HepG2 (cell line): ENCODE results near the gene RAB11FIP5. TPM values are rescaled to one million over a fixed set of nuclear protein-coding genes. Genes with fewer than 3 reads are reported as not detected.

Source experiments
- AGO1 ChIP-seq: fragments of 200-400 bp; formaldehyde crosslinking; IDR thresholded peaks from 2 replicates; pipeline ENCODE4 v1.6.1; 2017; ENCODE audit warnings: mild to moderate bottlenecking, low read depth, low read length, moderate library complexity; ENCODE audit not compliant: poor library complexity, severe bottlenecking
- ATF7-NPFF ChIP-seq: sonication (generic); formaldehyde crosslinking; IDR thresholded peaks from 2 replicates; pipeline ENCODE4 v1.8.1; 2023; ENCODE audit warnings: mild to moderate bottlenecking, low read depth, missing genetic modification reagents, moderate library complexity
- BCLAF1 ChIP-seq: fragments of 450-650 bp; IDR thresholded peaks from 2 replicates; pipeline ENCODE4 v1.6.1; 2017; ENCODE audit warnings: mild to moderate bottlenecking
- CSRNP1 ChIP-seq: sonication (generic); formaldehyde crosslinking; IDR thresholded peaks from 2 replicates; pipeline ENCODE4 v1.8.1; 2023; ENCODE audit warnings: mild to moderate bottlenecking, missing genetic modification reagents
- DMAP1 ChIP-seq: IDR thresholded peaks from 2 replicates; pipeline ENCODE4 v1.6.1; 2016
- HOXA5 ChIP-seq: sonication (generic); formaldehyde crosslinking; IDR thresholded peaks from 2 replicates; pipeline ENCODE4 v1.4.0; 2020; ENCODE audit warnings: missing genetic modification reagents
- MLX ChIP-seq: IDR thresholded peaks from 2 replicates; pipeline ENCODE4 v1.6.1; 2016
- MTF2 ChIP-seq: sonication (generic); formaldehyde crosslinking; IDR thresholded peaks from 2 replicates; pipeline ENCODE4 v1.5.0; 2020; ENCODE audit warnings: missing genetic modification reagents, borderline replicate concordance
- PLRG1 ChIP-seq: fragments of 450-650 bp; conservative IDR thresholded peaks from 2 replicates; pipeline ENCODE4 v1.6.1; 2016
- POGK ChIP-seq: sonication (generic); formaldehyde crosslinking; conservative IDR thresholded peaks from 2 replicates; pipeline ENCODE4 v1.8.0; 2022; ENCODE audit warnings: mild to moderate bottlenecking, moderate library complexity, missing genetic modification reagents
- PRDM15 ChIP-seq: sonication (generic); formaldehyde crosslinking; IDR thresholded peaks from 2 replicates; pipeline ENCODE4 v1.4.0; 2020; ENCODE audit warnings: missing genetic modification reagents
- SIN3A ChIP-seq: IDR thresholded peaks from 2 replicates; pipeline ENCODE4 v1.6.1; 2011; ENCODE audit warnings: low read depth, mild to moderate bottlenecking, control low read depth, low read length, borderline replicate concordance
- SP5 ChIP-seq: IDR thresholded peaks from 2 replicates; pipeline ENCODE4 v1.6.1; 2016; ENCODE audit warnings: low read depth, borderline replicate concordance
- STAT5B ChIP-seq: sonication (generic); formaldehyde crosslinking; IDR thresholded peaks from 2 replicates; pipeline ENCODE4 v1.4.0; 2020; ENCODE audit warnings: missing genetic modification reagents
- TMF1 ChIP-seq: sonication (generic); formaldehyde crosslinking; IDR thresholded peaks from 2 replicates; pipeline ENCODE4 v1.8.1; 2022; ENCODE audit warnings: low read depth, missing genetic modification reagents
- ZNF138 ChIP-seq: sonication (generic); formaldehyde crosslinking; IDR thresholded peaks from 2 replicates; pipeline ENCODE4 v1.5.0; 2020; ENCODE audit warnings: mild to moderate bottlenecking, low read depth, missing genetic modification reagents
- ZNF83 ChIP-seq: sonication (generic); formaldehyde crosslinking; IDR thresholded peaks from 2 replicates; pipeline ENCODE4 v1.4.0; 2020; ENCODE audit warnings: missing genetic modification reagents, mild to moderate bottlenecking, borderline replicate concordance
- ZSCAN29 ChIP-seq: sonication (generic); formaldehyde crosslinking; conservative IDR thresholded peaks from 2 replicates; pipeline ENCODE4 v1.4.0; 2020; ENCODE audit warnings: mild to moderate bottlenecking, missing genetic modification reagents
- polyA plus RNA-seq, 8 experiments: library from polyadenylated mRNA; depleted of rRNA in 3 of 8; stranded (reverse) in 7 of 8; unstranded in 1 of 8; fragments of >200 nt; fragmentation: Illumina TruSeq in 4 of 8; extraction: Trizol in 4 of 8; gene quantifications; 2 replicates each; pipeline versions ENCODE4 v1.2.1 to v1.2.3, GENCODE V29; 2011 to 2016; ENCODE audit warnings: low read depth in 4 of 8, missing spikeins in 1 of 8, mixed read lengths in 1 of 8; ENCODE audit not compliant: insufficient read depth in 1 of 8
- total RNA-seq, 5 experiments: library from RNA; depleted of rRNA; stranded (reverse); fragments of >200 nt; fragmentation: Illumina TruSeq; extraction: Trizol; gene quantifications; 2 replicates each; pipeline ENCODE4 v1.2.3, GENCODE V29; 2016; ENCODE audit warnings: low read depth in 1 of 5

The RAB11FIP5 gene
- total and polyA plus RNA-seq, 2 of the 13 experiments (the other 11 are each of a cell fraction or from before 2014, with no cell fraction given), result 9.4 to 22.9 TPM

- TF ChIP-seq ZNF138 (CRISPR knock-in tag) (0 out of 2 replicates have a peak, but pooled peaks have one; percentile 76), ZSCAN29 (CRISPR knock-in tag) (peak; percentile 18; the same call in 1 of the 2 replicates), TMF1 (CRISPR knock-in tag) (peak; percentile 63), ATF7-NPFF (no peak), SIN3A (no peak), MLX (CRISPR knock-in tag) (no peak), SP5 (CRISPR knock-in tag) (peak; percentile 34; the same call in 1 of the 2 replicates), PRDM15 (CRISPR knock-in tag) (no peak), PLRG1 (no peak), DMAP1 (CRISPR knock-in tag) (peak; percentile 83), HOXA5 (no peak; the same call in 1 of the 2 replicates), STAT5B (CRISPR knock-in tag) (no peak; the same call in 1 of the 2 replicates), ZNF83 (no peak), BCLAF1 (no peak), MTF2 (peak; percentile 65), CSRNP1 (CRISPR knock-in tag) (peak; percentile 90), POGK (CRISPR knock-in tag) (peak; percentile 84), AGO1 (peak; percentile 93)
Observed at GRCh38 chr2:73071360-73072128, 41.2 kb downstream of the RAB11FIP5 start, which contains the start of gene SFXN5 (continued).
